Measurements from ENCODE around the gene HNF1B. TPM values are rescaled to one million over a fixed set of nuclear protein-coding genes. Genes with fewer than 3 reads are reported as not detected.
"Not testable (repeated sequence)": the region's sequence is repeated elsewhere in the genome, so short reads cannot be mapped to it uniquely, and the experiment has no call there.

Gene HNF1B
- total and polyA plus RNA-seq, 4 donors = 4.1 to 18.9 (median 12.4) TPM

DNA sequence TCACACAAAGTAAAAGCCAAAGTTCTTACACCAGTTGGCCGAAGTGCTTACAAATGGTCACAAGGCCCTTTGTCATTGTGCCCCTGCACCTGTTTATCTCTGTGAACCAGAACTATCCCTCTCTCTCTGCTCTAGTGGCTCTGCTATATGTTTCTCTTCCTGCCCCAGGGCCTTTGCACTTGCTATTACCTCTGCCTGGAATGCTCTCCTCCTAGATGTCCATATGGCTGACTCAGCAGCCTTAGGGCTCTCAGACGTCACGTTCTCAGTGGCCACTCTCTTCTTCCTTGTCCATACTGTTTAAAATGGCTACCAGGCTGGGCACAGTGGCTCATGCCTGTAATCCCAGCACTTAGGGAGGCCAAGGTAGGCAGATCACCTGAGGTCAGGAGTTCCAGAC is 62.9 kb downstream of the HNF1B start:
- Histone ChIP-seq H3K27me3 (ENCODE audit: control insufficient read depth in 3 of 3, insufficient read depth in 3 of 3, low read length in 2 of 3) (no peaks in the 10 kb centered on the region), H3K9me3 (ENCODE audit: control insufficient read depth in 4 of 4, insufficient read depth in 3 of 4, low read length in 3 of 4) (peaks cover 0 to 2% (median 0%) of the 10 kb centered on the region in 4 donors), H3K36me3 (ENCODE audit: control insufficient read depth in 4 of 4, insufficient read depth in 4 of 4, low read length in 4 of 4) (no peaks in the 10 kb centered on the region), H3K4me1 (ENCODE audit: control insufficient read depth in 5 of 5, insufficient read depth in 5 of 5, low read length in 5 of 5) (peaks cover 0 to 12% (median 0%) of the 10 kb centered on the region in 5 donors), H3K9ac (ENCODE audit: insufficient read depth in 1 of 2, low read length in 2 of 2) (no peak overlapping the region), H3K4me3 (no peak overlapping the region), H3K27ac (ENCODE audit: low read depth in 1 of 2, low read length in 1 of 2) (no peak overlapping the region)
- 91 to 98% methylated on average over 3 of the region's 3 CpGs for WGBS, 2 donors
- ATAC-seq (ENCODE audit: insufficient read depth, low FRiP score) (no peak), DNase-seq (no peak)
- TF ChIP-seq, protein P1, sequence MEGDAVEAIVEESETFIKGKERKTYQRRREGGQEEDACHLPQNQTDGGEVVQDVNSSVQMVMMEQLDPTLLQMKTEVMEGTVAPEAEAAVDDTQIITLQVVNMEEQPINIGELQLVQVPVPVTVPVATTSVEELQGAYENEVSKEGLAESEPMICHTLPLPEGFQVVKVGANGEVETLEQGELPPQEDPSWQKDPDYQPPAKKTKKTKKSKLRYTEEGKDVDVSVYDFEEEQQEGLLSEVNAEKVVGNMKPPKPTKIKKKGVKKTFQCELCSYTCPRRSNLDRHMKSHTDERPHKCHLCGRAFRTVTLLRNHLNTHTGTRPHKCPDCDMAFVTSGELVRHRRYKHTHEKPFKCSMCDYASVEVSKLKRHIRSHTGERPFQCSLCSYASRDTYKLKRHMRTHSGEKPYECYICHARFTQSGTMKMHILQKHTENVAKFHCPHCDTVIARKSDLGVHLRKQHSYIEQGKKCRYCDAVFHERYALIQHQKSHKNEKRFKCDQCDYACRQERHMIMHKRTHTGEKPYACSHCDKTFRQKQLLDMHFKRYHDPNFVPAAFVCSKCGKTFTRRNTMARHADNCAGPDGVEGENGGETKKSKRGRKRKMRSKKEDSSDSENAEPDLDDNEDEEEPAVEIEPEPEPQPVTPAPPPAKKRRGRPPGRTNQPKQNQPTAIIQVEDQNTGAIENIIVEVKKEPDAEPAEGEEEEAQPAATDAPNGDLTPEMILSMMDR (IDR thresholded peaks at IDR 0.05; ENCODE audit: control extremely low read depth, extremely low read depth) = no peak

DNA sequence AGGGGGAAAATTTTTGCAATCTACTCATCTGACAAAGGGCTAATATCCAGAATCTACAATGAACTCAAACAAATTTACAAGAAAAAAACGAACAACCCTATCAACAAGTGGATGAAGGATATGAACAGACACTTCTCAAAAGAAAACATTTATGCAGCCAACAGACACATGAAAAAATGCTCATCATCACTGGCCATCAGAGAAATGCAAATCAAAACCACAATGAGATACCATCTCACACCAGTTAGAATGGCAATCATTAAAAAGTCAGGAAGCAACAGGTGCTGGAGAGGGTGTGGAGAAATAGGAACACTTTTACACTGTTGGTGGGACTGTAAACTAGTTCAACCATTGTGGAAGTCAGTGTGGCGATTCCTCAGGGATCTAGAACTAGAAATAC is 64.9 kb downstream of the HNF1B start:
- not testable (repeated sequence) for H3K9ac ChIP-seq (ENCODE audit: insufficient read depth in 1 of 2, low read length in 2 of 2); H3K27ac ChIP-seq (ENCODE audit: low read depth in 1 of 2, low read length in 1 of 2); H3K27me3 ChIP-seq (ENCODE audit: control insufficient read depth in 3 of 3, insufficient read depth in 3 of 3, low read length in 2 of 3); ATAC-seq (ENCODE audit: insufficient read depth, low FRiP score); H3K4me1 ChIP-seq (ENCODE audit: control insufficient read depth in 5 of 5, insufficient read depth in 5 of 5, low read length in 5 of 5); H3K4me3 ChIP-seq; H3K36me3 ChIP-seq (ENCODE audit: control insufficient read depth in 4 of 4, insufficient read depth in 4 of 4, low read length in 4 of 4); DNase-seq; H3K9me3 ChIP-seq (ENCODE audit: control insufficient read depth in 4 of 4, insufficient read depth in 3 of 4, low read length in 3 of 4)
- WGBS, 2 donors = 89 to 94% methylated on average over 1 of the region's 2 CpGs

DNA sequence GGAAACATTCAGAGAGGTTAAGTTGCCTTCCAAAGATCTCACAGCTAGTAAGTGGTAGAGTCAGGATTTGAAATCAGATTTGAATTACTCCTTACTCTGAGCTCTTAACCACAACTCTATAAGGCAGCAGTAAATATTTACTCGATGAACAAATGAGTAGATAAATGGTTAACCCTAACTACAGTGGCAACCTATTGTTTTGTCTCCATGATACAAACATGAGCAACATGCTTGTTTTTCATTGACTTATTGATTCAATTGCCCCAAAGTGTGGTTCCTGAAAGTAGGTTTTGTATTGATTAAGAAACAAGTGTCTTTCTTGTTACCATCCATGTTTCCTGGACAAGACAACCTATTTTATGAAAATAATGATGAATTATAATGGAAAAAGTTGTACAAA is 66.8 kb downstream of the HNF1B start:
- H3K27me3 ChIP-seq (ENCODE audit: control insufficient read depth in 3 of 3, insufficient read depth in 3 of 3, low read length in 2 of 3) = no peaks in the 10 kb centered on the region
- DNase-seq (no peak), ATAC-seq (ENCODE audit: insufficient read depth, low FRiP score) (no peak)
- H3K36me3 ChIP-seq (ENCODE audit: control insufficient read depth in 4 of 4, insufficient read depth in 4 of 4, low read length in 4 of 4) = no peaks in the 10 kb centered on the region
- TF ChIP-seq, protein P1 (IDR thresholded peaks at IDR 0.05; ENCODE audit: control extremely low read depth, extremely low read depth) = no peak
- H3K4me3 ChIP-seq = no peak overlapping the region
- H3K4me1 ChIP-seq (ENCODE audit: control insufficient read depth in 5 of 5, insufficient read depth in 5 of 5, low read length in 5 of 5) = no peaks in the 10 kb centered on the region
- 96 to 97% methylated on average over 1 of the region's 1 CpG for whole genome bisulfite sequencing, 2 donors
- peaks cover 0 to 2% (median 0%) of the 10 kb centered on the region in 4 donors for H3K9me3 ChIP-seq (ENCODE audit: control insufficient read depth in 4 of 4, insufficient read depth in 3 of 4, low read length in 3 of 4)
- no peak overlapping the region for H3K9ac ChIP-seq (ENCODE audit: insufficient read depth in 1 of 2, low read length in 2 of 2)
- H3K27ac ChIP-seq (ENCODE audit: low read depth in 1 of 2, low read length in 1 of 2) = no peak overlapping the region

DNA sequence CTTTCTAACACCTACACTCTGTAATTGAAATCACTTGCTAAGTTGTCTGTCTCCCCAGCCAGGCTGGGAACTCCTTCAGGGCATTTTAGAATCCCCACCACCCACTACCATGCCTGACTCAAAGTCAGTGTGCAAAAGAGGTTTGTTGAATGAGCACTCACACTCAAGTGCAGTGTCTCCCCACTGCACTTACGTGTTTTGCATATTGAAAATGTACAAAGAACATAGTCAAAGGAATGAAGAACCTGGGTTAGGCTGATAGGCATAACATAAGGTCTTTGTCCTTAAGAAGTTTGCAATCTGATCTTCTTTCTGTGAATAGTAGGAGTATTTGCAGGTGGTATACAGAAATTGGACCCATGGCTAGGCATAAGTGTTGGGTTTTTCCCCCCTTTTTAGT is 67.8 kb downstream of the HNF1B start:
- Histone ChIP-seq H3K4me3 (no peak overlapping the region), H3K4me1 (ENCODE audit: control insufficient read depth in 5 of 5, insufficient read depth in 5 of 5, low read length in 5 of 5) (peaks cover 0 to under 1% (median 0%) of the 10 kb centered on the region in 5 donors), H3K27me3 (ENCODE audit: control insufficient read depth in 3 of 3, insufficient read depth in 3 of 3, low read length in 2 of 3) (no peaks in the 10 kb centered on the region), H3K36me3 (ENCODE audit: control insufficient read depth in 4 of 4, insufficient read depth in 4 of 4, low read length in 4 of 4) (no peaks in the 10 kb centered on the region), H3K9ac (ENCODE audit: insufficient read depth in 1 of 2, low read length in 2 of 2) (no peak overlapping the region), H3K27ac (ENCODE audit: low read depth in 1 of 2, low read length in 1 of 2) (no peak overlapping the region), H3K9me3 (ENCODE audit: control insufficient read depth in 4 of 4, insufficient read depth in 3 of 4, low read length in 3 of 4) (peaks cover 0 to 2% (median 0%) of the 10 kb centered on the region in 4 donors)
- WGBS, 2 donors = 75 to 88% methylated on average over 1 of the region's 1 CpG
- ATAC-seq (ENCODE audit: insufficient read depth, low FRiP score) (no peak), DNase-seq (no peak)
- TF ChIP-seq, protein P1 (IDR thresholded peaks at IDR 0.05; ENCODE audit: control extremely low read depth, extremely low read depth) = no peak

Measured in lung (tissue), 12 donors.